ENCODE data around the gene IP6K3.

DNA sequence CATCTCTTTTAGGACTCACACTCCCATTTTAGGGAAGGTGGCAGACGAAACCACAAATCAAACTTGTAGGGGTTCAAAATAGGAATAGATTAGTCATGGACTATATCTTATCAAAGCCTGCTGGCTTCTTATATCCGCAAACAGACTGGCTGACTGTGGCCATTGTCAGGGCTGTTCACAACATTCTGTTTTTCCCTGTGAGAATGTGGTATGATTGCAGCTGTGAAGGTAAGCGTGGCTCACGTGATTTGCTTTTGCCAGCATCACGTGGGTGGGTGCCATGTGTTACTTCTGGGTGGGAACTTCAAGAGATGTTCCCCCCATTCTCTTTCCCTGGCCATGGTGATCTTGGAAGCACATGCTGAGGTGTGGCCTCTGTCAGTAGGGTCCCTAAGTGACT lies 5.9 kb downstream of the IP6K3 start:
- TF ChIP-seq, protein P1, sequence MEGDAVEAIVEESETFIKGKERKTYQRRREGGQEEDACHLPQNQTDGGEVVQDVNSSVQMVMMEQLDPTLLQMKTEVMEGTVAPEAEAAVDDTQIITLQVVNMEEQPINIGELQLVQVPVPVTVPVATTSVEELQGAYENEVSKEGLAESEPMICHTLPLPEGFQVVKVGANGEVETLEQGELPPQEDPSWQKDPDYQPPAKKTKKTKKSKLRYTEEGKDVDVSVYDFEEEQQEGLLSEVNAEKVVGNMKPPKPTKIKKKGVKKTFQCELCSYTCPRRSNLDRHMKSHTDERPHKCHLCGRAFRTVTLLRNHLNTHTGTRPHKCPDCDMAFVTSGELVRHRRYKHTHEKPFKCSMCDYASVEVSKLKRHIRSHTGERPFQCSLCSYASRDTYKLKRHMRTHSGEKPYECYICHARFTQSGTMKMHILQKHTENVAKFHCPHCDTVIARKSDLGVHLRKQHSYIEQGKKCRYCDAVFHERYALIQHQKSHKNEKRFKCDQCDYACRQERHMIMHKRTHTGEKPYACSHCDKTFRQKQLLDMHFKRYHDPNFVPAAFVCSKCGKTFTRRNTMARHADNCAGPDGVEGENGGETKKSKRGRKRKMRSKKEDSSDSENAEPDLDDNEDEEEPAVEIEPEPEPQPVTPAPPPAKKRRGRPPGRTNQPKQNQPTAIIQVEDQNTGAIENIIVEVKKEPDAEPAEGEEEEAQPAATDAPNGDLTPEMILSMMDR (IDR thresholded peaks at IDR 0.05): no peak
- TF ChIP-seq POLR2A (IDR thresholded peaks at IDR 0.05) (no peak), POLR2AphosphoS5 (IDR thresholded peaks at IDR 0.05) (no peak), EP300 (IDR thresholded peaks at IDR 0.05) (no peak)
